Osteoblast (primary cell): Measurements from ENCODE around the gene AXIN1. TPM values are rescaled to one million over a fixed set of nuclear protein-coding genes. Genes with fewer than 3 reads are reported as not detected.
A peak's percentile ranks its signal among the peaks of the same experiment; 100 is the strongest.

ENCODE experiments used
- DNase-seq: peaks from one replicate; pipeline ENCODE4 v3.0.0; 2011; ENCODE audit warnings: low spot score, mixed read lengths; ENCODE audit not compliant: insufficient read length; ENCODE audit errors: missing footprints
- H2AFZ ChIP-seq: 2 replicates; pipeline ENCODE4 v1.6.0; 2011; ENCODE audit warnings: mild to moderate bottlenecking, low read length
- H3K27ac ChIP-seq: 2 replicates; pipeline ENCODE4 v1.5.1; 2011; ENCODE audit warnings: mild to moderate bottlenecking, low read depth, low read length, moderate library complexity
- H3K27me3 ChIP-seq: 2 replicates; pipeline ENCODE4 v1.6.0; 2012; ENCODE audit warnings: mild to moderate bottlenecking, control low read depth, inconsistent platforms, low read length, moderate library complexity; ENCODE audit not compliant: insufficient read depth
- H3K36me3 ChIP-seq: 2 replicates; pipeline ENCODE4 v1.5.1; 2011; ENCODE audit warnings: mild to moderate bottlenecking, low read length, control low read depth, moderate library complexity; ENCODE audit not compliant: insufficient read depth
- H3K4me1 ChIP-seq: 2 replicates; pipeline ENCODE4 v1.5.1; 2011; ENCODE audit warnings: mild to moderate bottlenecking, low read length, control low read depth, moderate library complexity; ENCODE audit not compliant: insufficient read depth
- H3K4me2 ChIP-seq: 2 replicates; pipeline ENCODE4 v1.6.0; 2011; ENCODE audit warnings: mild to moderate bottlenecking, low read length; ENCODE audit not compliant: insufficient read depth
- H3K4me3 ChIP-seq: fragments of 200-600 bp; sonication (generic); 3 replicates; pipeline ENCODE4 v1.5.1; 2012; ENCODE audit warnings: mild to moderate bottlenecking, low read length, inconsistent platforms; ENCODE audit not compliant: insufficient read depth
- H3K79me2 ChIP-seq: 2 replicates; pipeline ENCODE4 v1.6.0; 2012; ENCODE audit warnings: mild to moderate bottlenecking, low read length, control low read depth, inconsistent platforms; ENCODE audit not compliant: insufficient read depth
- H3K9me3 ChIP-seq: 2 replicates; pipeline ENCODE4 v1.5.1; 2011; ENCODE audit warnings: low read depth, low read length, control low read depth
- H4K20me1 ChIP-seq: 2 replicates; pipeline ENCODE4 v1.6.0; 2012; ENCODE audit warnings: mild to moderate bottlenecking, low read length, control low read depth; ENCODE audit not compliant: insufficient read depth
- CTCF ChIP-seq: IDR thresholded peaks from 2 replicates; pipeline ENCODE4 v1.5.1; 2011; ENCODE audit warnings: mild to moderate bottlenecking, low read depth, low read length, moderate library complexity; ENCODE audit errors: extremely low read depth
- total RNA-seq: library from RNA; depleted of rRNA; stranded (reverse); fragments of >200 nt; gene quantifications from 2 replicates; pipeline ENCODE4 v1.2.3, GENCODE V29; 2012

AXIN1 gene
- total RNA-seq, 1 donor, result 21.7 TPM

- no peak for DNase-seq
- H3K79me2 ChIP-seq, result peaks cover 9% of the 10 kb centered on the region
- no peak overlapping the region for H2AFZ ChIP-seq
- H3K4me2 ChIP-seq, result no peak overlapping the region
- no peaks in the 10 kb centered on the region for H3K9me3 ChIP-seq
- no peaks in the 10 kb centered on the region for H3K27me3 ChIP-seq
- H3K36me3 ChIP-seq, result peaks cover 30% of the 10 kb centered on the region
- no peak for TF ChIP-seq CTCF
- no peak overlapping the region for H3K4me3 ChIP-seq
- H3K27ac ChIP-seq, result no peak overlapping the region
- no peaks in the 10 kb centered on the region for H3K4me1 ChIP-seq
- peaks cover 9% of the 10 kb centered on the region for H4K20me1 ChIP-seq
Measured at GRCh38 chr16:305916-306626, 46.5 kb downstream of the AXIN1 start.

GRCh38 chr16:303760-304505, 48.6 kb downstream of the AXIN1 start:
- Histone ChIP-seq H2AFZ (no peak overlapping the region), H3K4me1 (no peaks in the 10 kb centered on the region), H3K4me3 (no peak overlapping the region), H3K79me2 (no peaks in the 10 kb centered on the region), H3K27me3 (no peaks in the 10 kb centered on the region), H3K36me3 (peaks cover 30% of the 10 kb centered on the region), H3K9me3 (no peaks in the 10 kb centered on the region), H3K27ac (no peak overlapping the region), H4K20me1 (no peaks in the 10 kb centered on the region), H3K4me2 (no peak overlapping the region)
- TF ChIP-seq CTCF, result no peak
- DNase-seq, result peak; percentile 86

- no peak overlapping the region for H2AFZ ChIP-seq
- no peaks in the 10 kb centered on the region for H3K79me2 ChIP-seq
- H3K27me3 ChIP-seq, result no peaks in the 10 kb centered on the region
- no peaks in the 10 kb centered on the region for H4K20me1 ChIP-seq
- TF ChIP-seq CTCF, result no peak
- H3K4me2 ChIP-seq, result no peak overlapping the region
- no peaks in the 10 kb centered on the region for H3K9me3 ChIP-seq
- no peak overlapping the region for H3K4me3 ChIP-seq
- no peak overlapping the region for H3K27ac ChIP-seq
- no peaks in the 10 kb centered on the region for H3K4me1 ChIP-seq
- peaks cover 30% of the 10 kb centered on the region for H3K36me3 ChIP-seq
- DNase-seq, result no peak
Measured at GRCh38 chr16:301950-302349, 50.6 kb downstream of the AXIN1 start.

- Histone ChIP-seq H3K4me3 (no peak overlapping the region), H3K27ac (no peak overlapping the region), H3K4me1 (no peaks in the 10 kb centered on the region), H3K79me2 (no peaks in the 10 kb centered on the region), H3K9me3 (no peaks in the 10 kb centered on the region), H4K20me1 (no peaks in the 10 kb centered on the region), H2AFZ (no peak overlapping the region), H3K36me3 (peaks cover 27% of the 10 kb centered on the region), H3K4me2 (no peak overlapping the region), H3K27me3 (no peaks in the 10 kb centered on the region)
- no peak for TF ChIP-seq CTCF
- no peak for DNase-seq
Measured at GRCh38 chr16:301235-301634, 51.3 kb downstream of the AXIN1 start.
